ENCODE results near the gene CAMK2A.

CAMK2A gene

GRCh38 chr5:150327139-150327538 lies 37.6 kb upstream of the CAMK2A start:
- no peak for TF ChIP-seq CTCF (IDR thresholded peaks at IDR 0.05)
- no peak for TF ChIP-seq ZFX (IDR thresholded peaks at IDR 0.05; ENCODE audit: borderline replicate concordance)
- H3K27ac ChIP-seq: no peak overlapping the region

- H3K27ac ChIP-seq: no peak overlapping the region
- TF ChIP-seq CTCF (IDR thresholded peaks at IDR 0.05): no peak
- TF ChIP-seq ZFX (IDR thresholded peaks at IDR 0.05; ENCODE audit: borderline replicate concordance): no peak
Observed at GRCh38 chr5:150326707-150327106, 37.1 kb upstream of the CAMK2A start.

GRCh38 chr5:150325426-150325825 lies 35.9 kb upstream of the CAMK2A start:
- no peak overlapping the region for H3K27ac ChIP-seq
- TF ChIP-seq CTCF (IDR thresholded peaks at IDR 0.05): no peak
- TF ChIP-seq ZFX (IDR thresholded peaks at IDR 0.05; ENCODE audit: borderline replicate concordance): no peak

- H3K27ac ChIP-seq: no peak overlapping the region
- no peak for TF ChIP-seq CTCF (IDR thresholded peaks at IDR 0.05)
- no peak for TF ChIP-seq ZFX (IDR thresholded peaks at IDR 0.05; ENCODE audit: borderline replicate concordance)
Observed at GRCh38 chr5:150323819-150324218, 34.2 kb upstream of the CAMK2A start.

- TF ChIP-seq ZFX (IDR thresholded peaks at IDR 0.05; ENCODE audit: borderline replicate concordance): no peak
- no peak for TF ChIP-seq CTCF (IDR thresholded peaks at IDR 0.05)
- H3K27ac ChIP-seq: no peak overlapping the region
Observed at GRCh38 chr5:150323092-150323491, 33.5 kb upstream of the CAMK2A start.

GRCh38 chr5:150322202-150322601 lies 32.6 kb upstream of the CAMK2A start:
- H3K27ac ChIP-seq: no peak overlapping the region
- no peak for TF ChIP-seq ZFX (IDR thresholded peaks at IDR 0.05; ENCODE audit: borderline replicate concordance)

- H3K27ac ChIP-seq: no peak overlapping the region
- no peak for TF ChIP-seq CTCF (IDR thresholded peaks at IDR 0.05)
- TF ChIP-seq ZFX (IDR thresholded peaks at IDR 0.05; ENCODE audit: borderline replicate concordance): no peak
Observed at GRCh38 chr5:150321784-150322183, 32.2 kb upstream of the CAMK2A start.

- H3K27ac ChIP-seq: no peak overlapping the region
- TF ChIP-seq CTCF (IDR thresholded peaks at IDR 0.05): no peak
- no peak for TF ChIP-seq ZFX (IDR thresholded peaks at IDR 0.05; ENCODE audit: borderline replicate concordance)
Observed at GRCh38 chr5:150321211-150321610, 31.6 kb upstream of the CAMK2A start.
